ENCODE data around the gene ZNF473. TPM values are rescaled to one million over a fixed set of nuclear protein-coding genes. Genes with fewer than 3 reads are reported as not detected.

The ZNF473 gene
- total RNA-seq, 1 experiment from 2014 or later, result 19.0 TPM

GRCh38 chr19:50026550-50026906 lies 723 bp downstream of the ZNF473 start:
- no peak overlapping the region for H2AFZ ChIP-seq (ENCODE audit: low read length)
- TF ChIP-seq CTCF (conservative IDR thresholded peaks at IDR 0.05), result no peak
- DNase-seq, result no peak
- Mint-ChIP-seq H3K9me3 (peaks cover 2 to 11% of the 10 kb centered on the region in 2 experiments; a peak in 4 of 5 replicates), H3K27ac (no peak overlapping the region), H3K4me1 (peaks cover 12 to 16% of the 10 kb centered on the region in 2 experiments), H3K4me3 (peak overlapping the region; percentile 97 to 99), H3K36me3 (ENCODE audit: insufficient read depth in 1 of 3, low read depth in 3 of 3) (peaks cover 10 to 30% (median 21%) of the 10 kb centered on the region in 3 experiments), H3K27me3 (ENCODE audit: low read depth) (peaks cover 5% of the 10 kb centered on the region)
- no peak overlapping the region for H3K14ac ChIP-seq (ENCODE audit: insufficient read depth, low read length)
- H2AK5ac ChIP-seq (ENCODE audit: insufficient read length, low read length), result no peak overlapping the region
- H3K79me1 ChIP-seq (ENCODE audit: insufficient read depth, low read depth, low read length, poor library complexity, severe bottlenecking), result peaks cover 7% of the 10 kb centered on the region
- H4K5ac ChIP-seq (ENCODE audit: insufficient read length, low read depth, low read length), result no peak overlapping the region
- H3K4ac ChIP-seq (ENCODE audit: low read depth, low read length), result no peak overlapping the region
- H4K91ac ChIP-seq (ENCODE audit: insufficient read length, low read depth, low read length), result no peak overlapping the region
- WGBS (ENCODE audit: extremely low coverage, insufficient read length, low lambda C conversion rate), result no CpG with 5 or more reads among the region's 7 CpGs
- no peak overlapping the region for H2BK15ac ChIP-seq (ENCODE audit: low read depth, low read length)
- no peak overlapping the region for H4K8ac ChIP-seq (replicated peaks; ENCODE audit: insufficient read length, low read depth, low read length)
- no peaks in the 10 kb centered on the region for H3K27me3 ChIP-seq (ENCODE audit: insufficient read depth, low read length)
- no peaks in the 10 kb centered on the region for H3K9me3 ChIP-seq (ENCODE audit: control insufficient read depth, low read depth, low read length)
- no peaks in the 10 kb centered on the region for H4K20me1 ChIP-seq (ENCODE audit: control insufficient read depth, insufficient read depth, insufficient read length)
- no peak overlapping the region for H2BK12ac ChIP-seq (ENCODE audit: insufficient read length, low read depth, low read length)
- peak overlapping the region; percentile 4 for H3K4me2 ChIP-seq (ENCODE audit: insufficient read depth, insufficient read length, low read length)
- H3T11ph ChIP-seq (ENCODE audit: low read length), result no peak overlapping the region
- H3K4me1 ChIP-seq (ENCODE audit: insufficient read depth, low read length), result peaks cover 3% of the 10 kb centered on the region; the same call in 1 of the 2 replicates
- peaks cover 7% of the 10 kb centered on the region for H3K23me2 ChIP-seq (ENCODE audit: insufficient read length, low read depth, low read length, poor library complexity, severe bottlenecking)
- H3K56ac ChIP-seq (ENCODE audit: insufficient read length, low read depth, low read length), result no peak overlapping the region
- H3K9ac ChIP-seq (ENCODE audit: extremely low read depth, insufficient read length, low read length), result no peak overlapping the region
- no peak overlapping the region for H3K18ac ChIP-seq (ENCODE audit: insufficient read length, low read depth, low read length)
- no peak overlapping the region for H3K27ac ChIP-seq (ENCODE audit: insufficient read length, low read depth, low read length)
- H2BK20ac ChIP-seq (ENCODE audit: low read depth, low read length, poor library complexity, severe bottlenecking), result no peak overlapping the region
- peaks cover 2% of the 10 kb centered on the region; the same call in 1 of the 2 replicates for H3K79me2 ChIP-seq (ENCODE audit: insufficient read depth, low read length)
- H2BK5ac ChIP-seq (ENCODE audit: insufficient read length, low read length), result no peak overlapping the region
- H2BK120ac ChIP-seq (ENCODE audit: low read depth, low read length, poor library complexity, severe bottlenecking), result no peak overlapping the region
- no peak overlapping the region for H3K23ac ChIP-seq (ENCODE audit: insufficient read length, low read depth, low read length)
